GM10248 (cell line): ENCODE results near the gene SUV39H2.
"Not testable (repeated sequence)": the region's sequence is repeated elsewhere in the genome, so short reads cannot be mapped to it uniquely, and the experiment has no call there.

ENCODE experiments used
- CTCF ChIA-PET: fragments of 300-600 bp; sonication (Branson Sonifier 250); formaldehyde crosslinking; extraction: SDS; loops from one replicate; lab custom pipeline; 2021; ENCODE audit warnings: antibody characterized with exemption; lab: Yijun Ruan, JAX
- POLR2A ChIA-PET: fragments of 350-650 bp; sonication (Branson Sonifier 250); formaldehyde crosslinking; extraction: SDS; loops from one replicate; lab custom pipeline; 2020; ENCODE audit warnings: antibody characterized with exemption; lab: Yijun Ruan, JAX
- DNase-seq: peaks from one replicate; pipeline ENCODE4 v3.0.0; 2012; ENCODE audit errors: extremely low spot score
- TF ChIP-seq, protein P1 (sequence below): IDR thresholded peaks from 2 replicates; pipeline ENCODE4 v1.5.1; 2012; ENCODE audit warnings: mild to moderate bottlenecking, low read depth; ENCODE audit errors: extremely low read depth, missing control alignments, control extremely low read depth

Gene SUV39H2

DNA sequence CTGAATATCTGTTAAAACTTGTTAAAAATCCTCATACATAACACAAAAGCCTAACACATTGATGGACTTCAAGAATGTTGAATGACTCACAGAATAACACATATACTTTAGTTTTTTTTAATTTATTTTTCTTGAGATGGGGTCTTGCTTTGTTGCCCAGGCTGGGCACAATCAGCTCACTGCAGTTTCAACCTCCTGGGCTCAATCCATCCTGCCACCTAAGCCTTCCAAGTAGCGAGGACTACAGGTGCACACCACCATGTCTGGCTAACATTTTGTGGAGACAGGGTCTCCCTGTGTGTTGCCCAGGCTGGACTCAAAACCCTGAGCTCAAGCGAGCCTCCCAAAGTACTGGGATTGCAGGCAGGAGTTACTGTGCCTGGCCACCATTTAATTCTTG, 28.1 kb downstream of the SUV39H2 start:
- DNase-seq: no peak
- CTCF ChIA-PET: interaction anchor here (1.3 kb wide), 1 partner anchor 24 kb away, joined by 4 read pairs; no protein-coding TSS in a partner anchor
- TF ChIP-seq, protein P1, sequence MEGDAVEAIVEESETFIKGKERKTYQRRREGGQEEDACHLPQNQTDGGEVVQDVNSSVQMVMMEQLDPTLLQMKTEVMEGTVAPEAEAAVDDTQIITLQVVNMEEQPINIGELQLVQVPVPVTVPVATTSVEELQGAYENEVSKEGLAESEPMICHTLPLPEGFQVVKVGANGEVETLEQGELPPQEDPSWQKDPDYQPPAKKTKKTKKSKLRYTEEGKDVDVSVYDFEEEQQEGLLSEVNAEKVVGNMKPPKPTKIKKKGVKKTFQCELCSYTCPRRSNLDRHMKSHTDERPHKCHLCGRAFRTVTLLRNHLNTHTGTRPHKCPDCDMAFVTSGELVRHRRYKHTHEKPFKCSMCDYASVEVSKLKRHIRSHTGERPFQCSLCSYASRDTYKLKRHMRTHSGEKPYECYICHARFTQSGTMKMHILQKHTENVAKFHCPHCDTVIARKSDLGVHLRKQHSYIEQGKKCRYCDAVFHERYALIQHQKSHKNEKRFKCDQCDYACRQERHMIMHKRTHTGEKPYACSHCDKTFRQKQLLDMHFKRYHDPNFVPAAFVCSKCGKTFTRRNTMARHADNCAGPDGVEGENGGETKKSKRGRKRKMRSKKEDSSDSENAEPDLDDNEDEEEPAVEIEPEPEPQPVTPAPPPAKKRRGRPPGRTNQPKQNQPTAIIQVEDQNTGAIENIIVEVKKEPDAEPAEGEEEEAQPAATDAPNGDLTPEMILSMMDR: no peak
- POLR2A ChIA-PET: no interaction called here

DNA sequence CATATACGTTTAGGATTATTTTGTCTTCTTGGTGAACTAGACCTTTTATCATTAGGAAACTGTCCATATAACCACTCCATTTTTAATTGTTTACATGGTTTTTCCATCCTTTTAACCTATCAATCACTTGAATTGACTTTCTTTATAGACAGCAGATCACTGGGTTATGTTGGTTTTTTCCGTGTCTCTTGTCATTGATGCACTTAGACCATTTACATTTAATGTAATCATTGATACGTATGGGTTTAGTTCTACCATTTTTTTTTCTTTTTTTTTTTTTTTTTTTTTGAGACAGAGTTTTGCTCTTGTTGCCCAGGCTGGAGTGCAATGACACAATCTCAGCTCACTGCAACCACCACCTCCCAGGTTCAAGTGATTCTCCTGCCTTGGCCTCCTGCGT, 28.9 kb downstream of the SUV39H2 start:
- CTCF ChIA-PET: interaction anchor here (1.3 kb wide), 2 partner anchors 24 to 29 kb away, joined by 3 to 4 read pairs; partner anchors contain the start of gene SUV39H2
- DNase-seq, POLR2A ChIA-PET: not testable (repeated sequence)

DNA sequence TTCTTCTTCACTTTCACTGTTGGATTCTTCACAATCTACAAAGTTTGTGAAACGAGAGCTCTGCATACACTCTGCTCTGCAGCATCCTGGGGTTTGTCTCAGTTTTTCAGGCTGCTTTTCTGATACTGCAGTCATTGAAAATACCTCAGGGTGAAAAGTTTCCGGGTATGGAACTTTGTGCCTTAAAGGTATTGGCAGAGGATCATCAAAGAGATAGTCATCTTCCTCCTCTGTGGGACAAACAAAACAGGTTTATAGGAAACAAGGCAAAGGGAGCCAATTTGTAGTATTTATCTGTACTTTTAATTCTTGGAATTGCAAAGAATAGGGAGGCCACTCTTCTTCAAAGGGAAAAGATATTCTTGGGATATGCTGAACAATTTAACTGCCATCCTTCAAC, 30.4 kb downstream of the SUV39H2 start:
- CTCF ChIA-PET: interaction anchor here (1.1 to 1.3 kb wide), 3 partner anchors 24 to 40 kb away, joined by 3 read pairs; partner anchors contain the start of gene SUV39H2
- POLR2A ChIA-PET: no interaction called here
- TF ChIP-seq, protein P1: no peak

DNA sequence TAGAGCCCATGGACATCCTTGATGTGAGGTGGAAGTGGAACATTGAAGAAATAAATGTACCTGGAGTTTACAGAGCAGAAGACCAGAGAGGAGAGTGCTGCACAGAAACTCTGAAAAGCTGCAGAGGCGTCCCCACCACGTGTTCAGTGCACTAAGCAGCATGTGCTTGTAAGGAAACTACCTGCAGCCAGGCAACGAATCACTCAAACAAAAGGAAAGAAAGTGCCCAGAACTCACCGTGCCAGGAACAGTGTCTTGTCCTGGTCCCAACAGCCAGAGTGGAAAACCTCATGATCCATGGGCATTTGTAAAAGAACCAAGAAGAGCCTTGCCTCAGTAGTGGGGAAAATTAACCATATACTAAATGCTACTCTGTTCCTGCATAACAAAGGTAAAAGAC, 32.3 kb downstream of the SUV39H2 start:
- CTCF ChIA-PET: interaction anchor here (0.6 to 1.2 kb wide), 2 partner anchors 11 to 13 kb away, joined by 3 to 4 read pairs; no protein-coding TSS in a partner anchor
- no peak for DNase-seq
- POLR2A ChIA-PET: no interaction called here
- TF ChIP-seq, protein P1: no peak

More for the DNA sequence above, 30.4 kb downstream of the SUV39H2 start:
- DNase-seq: no peak

DNA sequence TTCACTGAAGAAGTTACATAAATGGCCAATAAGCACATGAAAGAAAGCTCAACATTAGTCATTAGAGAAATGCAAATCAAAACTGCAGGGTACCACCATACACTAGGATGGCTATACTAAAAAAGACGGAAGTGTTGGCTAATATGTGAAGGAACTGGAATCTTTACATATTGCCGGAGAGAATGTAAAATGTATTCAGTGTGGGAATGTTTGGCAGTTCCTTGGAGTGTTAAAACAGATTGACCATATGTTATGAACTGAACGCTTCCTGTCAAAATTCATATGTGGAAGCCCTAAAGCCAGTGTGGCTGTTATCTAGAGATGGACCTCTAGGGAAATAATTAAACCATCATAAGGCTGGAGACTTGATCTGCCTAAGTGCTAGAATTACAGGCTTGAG, 33.1 kb downstream of the SUV39H2 start:
- no peak for DNase-seq
- ChIA-PET POLR2A (no interaction called here), CTCF (interaction anchor here (0.6 to 1.2 kb wide), 2 partner anchors 12 to 14 kb away, joined by 3 to 4 read pairs; no protein-coding TSS in a partner anchor)
- TF ChIP-seq, protein P1: no peak

DNA sequence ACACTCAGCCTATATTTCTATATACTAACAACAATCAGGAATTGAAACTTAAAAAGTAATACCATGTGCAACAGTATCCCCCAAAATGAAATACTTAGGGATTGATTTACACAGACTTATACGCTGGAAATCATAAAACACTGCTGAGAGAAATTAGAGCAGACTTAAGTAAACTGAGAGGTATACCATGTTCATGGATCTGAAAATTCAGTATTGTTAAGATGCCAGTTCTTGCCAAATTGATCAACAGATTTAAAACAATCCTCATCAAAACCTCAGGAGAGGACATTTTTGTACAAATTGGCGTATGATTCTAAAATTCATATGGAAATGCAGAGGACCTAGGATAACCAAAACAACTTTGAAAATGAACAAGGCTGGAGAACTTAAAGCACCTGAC, 37.9 kb downstream of the SUV39H2 start:
- DNase-seq: no peak
- ChIA-PET POLR2A (no interaction called here), CTCF (no interaction called here)
- TF ChIP-seq, protein P1: no peak

DNA sequence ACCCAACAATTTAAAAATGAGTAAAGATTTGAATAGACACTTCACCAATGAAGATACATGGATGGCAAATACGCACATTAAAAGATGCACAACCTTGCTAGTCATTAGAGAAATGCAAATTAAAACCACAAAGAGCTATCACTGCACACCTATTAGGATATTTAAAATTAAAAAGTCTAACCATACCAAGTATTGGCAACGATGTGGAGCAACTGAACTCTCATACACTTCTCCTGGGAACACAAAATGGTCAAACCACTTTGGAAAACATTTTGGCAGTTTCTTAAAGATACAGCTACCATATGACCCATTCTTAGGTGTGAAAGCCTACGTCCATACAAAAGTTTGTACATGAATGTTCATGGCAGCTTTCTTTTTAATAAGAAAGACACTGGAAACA, 39.2 kb downstream of the SUV39H2 start:
- CTCF ChIA-PET: interaction anchor here (1.0 to 1.5 kb wide), 2 partner anchors 14 to 35 kb away, joined by 3 to 9 read pairs; no protein-coding TSS in a partner anchor
- POLR2A ChIA-PET: interaction anchor here (0.6 kb wide), 1 partner anchor 1810 kb away, joined by 3 read pairs; no protein-coding TSS in a partner anchor
- TF ChIP-seq, protein P1: no peak
- DNase-seq: no peak
